Smooth muscle cell (in vitro differentiated cells): ENCODE results near the gene SLC30A2. TPM values are rescaled to one million over a fixed set of nuclear protein-coding genes. Genes with fewer than 3 reads are reported as not detected.

Experiments used
- DNase-seq: peaks from one replicate; lab custom pipeline; 2025; ENCODE audit not compliant: unreplicated experiment; lab: John Stamatoyannopoulos, UW
- H2AFZ ChIP-seq: fragments of 200-600 bp; sonication (generic); 2 replicates; pipeline ENCODE4 v1.6.0; 2016; ENCODE audit warnings: antibody characterized with exemption, low read depth, mild to moderate bottlenecking
- H3F3A ChIP-seq: fragments of 200-600 bp; sonication (generic); 2 replicates; pipeline ENCODE4 v1.6.0; 2017; ENCODE audit warnings: antibody characterized with exemption, low read depth
- H3K27ac ChIP-seq: fragments of 200-600 bp; sonication (generic); 2 replicates; pipeline ENCODE4 v1.5.1; 2016; ENCODE audit warnings: low read depth, mild to moderate bottlenecking
- H3K27me3 ChIP-seq: fragments of 200-600 bp; sonication (generic); 2 replicates; pipeline ENCODE4 v1.6.1; 2016; ENCODE audit warnings: low read depth, mild to moderate bottlenecking
- H3K36me3 ChIP-seq: fragments of 200-600 bp; sonication (generic); 2 replicates; pipeline ENCODE4 v1.5.1; 2016; ENCODE audit warnings: low read depth
- H3K4me1 ChIP-seq: fragments of 200-600 bp; sonication (generic); 2 replicates; pipeline ENCODE4 v1.5.1; 2016; ENCODE audit warnings: low read depth
- H3K4me2 ChIP-seq: fragments of 200-600 bp; sonication (generic); 2 replicates; pipeline ENCODE4 v1.6.0; 2016; ENCODE audit warnings: mild to moderate bottlenecking
- H3K4me3 ChIP-seq: fragments of 200-600 bp; sonication (generic); 2 replicates; pipeline ENCODE4 v1.5.1; 2016; ENCODE audit warnings: mild to moderate bottlenecking
- H3K79me2 ChIP-seq: fragments of 200-600 bp; sonication (generic); 2 replicates; pipeline ENCODE4 v1.6.0; 2016; ENCODE audit warnings: low read depth, mild to moderate bottlenecking
- H3K9ac ChIP-seq: fragments of 200-600 bp; sonication (generic); 2 replicates; pipeline ENCODE4 v1.6.0; 2016; ENCODE audit warnings: low read depth
- H3K9me3 ChIP-seq: fragments of 200-600 bp; sonication (generic); replicated peaks from 2 replicates; pipeline ENCODE4 v1.5.1; 2016; ENCODE audit warnings: low read depth
- H4K20me1 ChIP-seq: fragments of 200-600 bp; sonication (generic); 2 replicates; pipeline ENCODE4 v1.6.0; 2016; ENCODE audit warnings: low read depth
- CTCF ChIP-seq: fragments of 200-600 bp; sonication (generic); IDR thresholded peaks from 2 replicates; pipeline ENCODE4 v1.5.1; 2017; ENCODE audit warnings: borderline replicate concordance, mild to moderate bottlenecking, antibody characterized with exemption; ENCODE audit not compliant: insufficient read depth, poor library complexity, severe bottlenecking
- WGBS: methylation state at CpG from one replicate; pipeline ENCODE4 v1.1.7; 2016; ENCODE audit warnings: low lambda C conversion rate; 5-methylcytosine and 5-hydroxymethylcytosine counted together
- polyA plus RNA-seq: library from polyadenylated mRNA; unstranded; fragments of >200 nt; fragmentation: Nextera tagmentation; extraction: Ambion mirVana; gene quantifications from 2 replicates; pipeline ENCODE4 v1.2.1, GENCODE V29; 2016
- total RNA-seq: library from RNA; depleted of rRNA; stranded (reverse); fragments of >200 nt; gene quantifications from 2 replicates; pipeline ENCODE4 v1.2.3, GENCODE V29; 2014

SLC30A2 gene
- total and polyA plus RNA-seq, 2 experiments from 2014 or later, result 0.27 to 0.53 TPM

- 94% methylated on average over 6 of the region's 6 CpGs for WGBS
Measured at GRCh38 chr1:26070963-26071342, 25.0 kb upstream of the SLC30A2 start.

GRCh38 chr1:26070296-26070962 lies 24.5 kb upstream of the SLC30A2 start:
- no peak for TF ChIP-seq CTCF
- no peak overlapping the region for H2AFZ ChIP-seq
- H3K4me1 ChIP-seq, result no peaks in the 10 kb centered on the region

More at GRCh38 chr1:26070963-26071342, 25.0 kb upstream of the SLC30A2 start:
- H3F3A ChIP-seq, result no peaks in the 10 kb centered on the region
- H3K9ac ChIP-seq, result no peak overlapping the region
- no peaks in the 10 kb centered on the region for H4K20me1 ChIP-seq
- H3K79me2 ChIP-seq, result no peaks in the 10 kb centered on the region
- no peak overlapping the region for H3K4me3 ChIP-seq
- H2AFZ ChIP-seq, result no peak overlapping the region
- H3K36me3 ChIP-seq, result no peaks in the 10 kb centered on the region
- TF ChIP-seq CTCF, result no peak
- no peak overlapping the region for H3K4me2 ChIP-seq
- H3K27me3 ChIP-seq, result no peaks in the 10 kb centered on the region
- no peaks in the 10 kb centered on the region for H3K4me1 ChIP-seq
- H3K9me3 ChIP-seq, result no peaks in the 10 kb centered on the region
- H3K27ac ChIP-seq, result no peak overlapping the region
- DNase-seq, result no peak

GRCh38 chr1:26069941-26070295 lies 24.0 kb upstream of the SLC30A2 start:
- H4K20me1 ChIP-seq, result no peaks in the 10 kb centered on the region
- no peaks in the 10 kb centered on the region for H3K36me3 ChIP-seq
- DNase-seq, result no peak
- no peaks in the 10 kb centered on the region for H3K79me2 ChIP-seq
- TF ChIP-seq CTCF, result no peak
- no peaks in the 10 kb centered on the region for H3K9me3 ChIP-seq
- H3F3A ChIP-seq, result no peaks in the 10 kb centered on the region
- 100% methylated on average over 1 of the region's 1 CpG for WGBS
- no peak overlapping the region for H2AFZ ChIP-seq
- H3K9ac ChIP-seq, result no peak overlapping the region
- H3K4me3 ChIP-seq, result no peak overlapping the region
- H3K4me1 ChIP-seq, result no peaks in the 10 kb centered on the region
- H3K4me2 ChIP-seq, result no peak overlapping the region
- no peaks in the 10 kb centered on the region for H3K27me3 ChIP-seq
- no peak overlapping the region for H3K27ac ChIP-seq

More at GRCh38 chr1:26070296-26070962, 24.5 kb upstream of the SLC30A2 start:
- Histone ChIP-seq H3F3A (no peaks in the 10 kb centered on the region), H3K27ac (no peak overlapping the region), H3K27me3 (no peaks in the 10 kb centered on the region), H3K9me3 (no peaks in the 10 kb centered on the region), H3K4me2 (no peak overlapping the region), H3K79me2 (no peaks in the 10 kb centered on the region), H3K36me3 (no peaks in the 10 kb centered on the region), H4K20me1 (no peaks in the 10 kb centered on the region), H3K4me3 (no peak overlapping the region), H3K9ac (no peak overlapping the region)
- DNase-seq, result no peak
- WGBS, result 92% methylated on average over 4 of the region's 4 CpGs

GRCh38 chr1:26067432-26067911 lies 21.6 kb upstream of the SLC30A2 start, which contains the start of gene TRIM63:
TRIM63 (minus strand) TSS chr1:26067630; CDS start chr1:26067494, 136 bp downstream.
- Histone ChIP-seq H3K9me3 (no peaks in the 10 kb centered on the region), H3K79me2 (no peaks in the 10 kb centered on the region), H2AFZ (peak within 1 kb of the TSS; percentile 30), H4K20me1 (no peaks in the 10 kb centered on the region), H3K4me3 (no peak within 1 kb of the TSS), H3K36me3 (no peaks in the 10 kb centered on the region), H3K9ac (no peak within 1 kb of the TSS), H3K4me1 (no peaks in the 10 kb centered on the region), H3K4me2 (peak within 1 kb of the TSS; percentile 51), H3K27ac (no peak within 1 kb of the TSS), H3K27me3 (no peaks in the 10 kb centered on the region), H3F3A (no peaks in the 10 kb centered on the region)
- TF ChIP-seq CTCF, result no peak
- 65% methylated on average over 9 of the region's 9 CpGs for WGBS
- no peak for DNase-seq
